ENCODE measurements around the gene HTRA3.

Gene HTRA3

DNA sequence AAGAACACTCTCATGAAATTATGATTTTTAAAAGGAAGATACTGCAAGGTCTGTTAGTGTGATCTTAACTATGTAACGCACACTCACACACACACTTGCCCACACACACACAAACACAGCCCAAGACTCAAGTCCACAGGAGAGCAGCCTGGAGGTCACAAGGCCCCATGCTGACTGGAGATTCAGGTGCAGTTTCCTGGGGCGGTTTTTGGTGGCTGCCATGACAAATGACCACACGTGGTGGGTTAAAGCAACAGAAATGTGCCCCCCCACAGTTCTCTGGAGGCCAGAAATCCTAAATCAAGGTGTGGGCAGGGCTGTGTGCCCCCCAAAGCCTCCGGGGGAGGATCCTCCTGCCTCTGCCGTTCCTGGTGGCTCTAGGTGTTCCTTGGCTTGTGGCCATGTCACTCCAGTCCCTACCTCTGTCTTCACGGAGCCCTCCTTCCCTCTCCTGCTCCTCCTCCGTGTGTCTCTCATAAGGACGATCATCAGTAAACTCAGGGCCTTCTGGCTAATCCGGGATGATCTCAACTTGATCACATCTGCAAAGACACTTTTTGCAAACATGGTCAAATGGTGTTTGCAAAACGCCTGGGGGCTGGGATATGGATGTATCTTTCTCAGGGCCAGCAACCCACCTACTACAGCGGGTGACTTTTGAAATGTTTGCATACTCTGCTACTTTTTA, 9.7 kb upstream of the HTRA3 start:
- no peak for DNase-seq (ENCODE audit: low read depth, low spot score)
- H3K27me3 ChIP-seq (ENCODE audit: insufficient read depth, insufficient read length) = no peaks in the 10 kb centered on the region
- H3K9me3 ChIP-seq (ENCODE audit: insufficient read depth, low read length) = no peaks in the 10 kb centered on the region
- H3K9ac ChIP-seq (ENCODE audit: insufficient read length, low read depth) = no peak overlapping the region
- no peaks in the 10 kb centered on the region for H3K36me3 ChIP-seq (ENCODE audit: insufficient read depth, insufficient read length, low read length)
- no peak for TF ChIP-seq SUZ12 (IDR thresholded peaks at IDR 0.05; ENCODE audit: extremely low read depth, insufficient read depth, insufficient read length)
- no peak for TF ChIP-seq YY1 (IDR thresholded peaks at IDR 0.05; ENCODE audit: insufficient read depth, insufficient read length)
- no peak for TF ChIP-seq ZNF274 (IDR thresholded peaks at IDR 0.05; ENCODE audit: low read depth, low read length)
- H3K4me1 ChIP-seq (ENCODE audit: insufficient read depth, insufficient read length) = peaks cover 30% of the 10 kb centered on the region
- H3K4me3 ChIP-seq (ENCODE audit: insufficient read length, low read depth) = no peak overlapping the region

DNA sequence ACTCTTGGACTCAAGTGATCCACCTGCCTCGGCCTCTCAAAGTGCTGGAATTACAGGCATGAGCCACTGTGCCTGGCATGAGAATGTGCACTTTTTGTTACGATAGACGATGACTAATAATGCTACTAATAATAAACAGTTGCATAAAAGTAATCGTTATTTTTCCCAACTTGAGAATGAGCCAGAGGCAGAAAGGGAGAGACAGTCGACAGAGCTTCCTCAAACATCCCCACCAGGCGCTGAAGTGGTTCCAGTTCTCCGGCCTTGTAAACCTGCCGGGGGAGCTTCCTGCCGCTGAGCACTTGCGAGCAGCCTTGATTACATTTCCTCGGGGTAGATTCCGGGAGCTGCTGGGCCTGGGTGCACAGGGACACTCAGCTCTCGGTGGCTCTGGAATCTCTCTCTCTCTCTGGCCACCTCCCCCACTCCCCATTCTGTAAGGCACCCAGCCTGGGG, 8.9 kb upstream of the HTRA3 start:
- Histone ChIP-seq H3K4me1 (ENCODE audit: insufficient read depth, insufficient read length) (peaks cover 33% of the 10 kb centered on the region), H3K9me3 (ENCODE audit: insufficient read depth, low read length) (no peaks in the 10 kb centered on the region), H3K27me3 (ENCODE audit: insufficient read depth, insufficient read length) (no peaks in the 10 kb centered on the region), H3K4me3 (ENCODE audit: insufficient read length, low read depth) (no peak overlapping the region), H3K9ac (ENCODE audit: insufficient read length, low read depth) (no peak overlapping the region), H3K36me3 (ENCODE audit: insufficient read depth, insufficient read length, low read length) (no peaks in the 10 kb centered on the region)
- TF ChIP-seq ZNF274 (IDR thresholded peaks at IDR 0.05; ENCODE audit: low read depth, low read length) (no peak), SUZ12 (IDR thresholded peaks at IDR 0.05; ENCODE audit: extremely low read depth, insufficient read depth, insufficient read length) (no peak)
- DNase-seq (ENCODE audit: low read depth, low spot score) = peak; percentile 47

DNA sequence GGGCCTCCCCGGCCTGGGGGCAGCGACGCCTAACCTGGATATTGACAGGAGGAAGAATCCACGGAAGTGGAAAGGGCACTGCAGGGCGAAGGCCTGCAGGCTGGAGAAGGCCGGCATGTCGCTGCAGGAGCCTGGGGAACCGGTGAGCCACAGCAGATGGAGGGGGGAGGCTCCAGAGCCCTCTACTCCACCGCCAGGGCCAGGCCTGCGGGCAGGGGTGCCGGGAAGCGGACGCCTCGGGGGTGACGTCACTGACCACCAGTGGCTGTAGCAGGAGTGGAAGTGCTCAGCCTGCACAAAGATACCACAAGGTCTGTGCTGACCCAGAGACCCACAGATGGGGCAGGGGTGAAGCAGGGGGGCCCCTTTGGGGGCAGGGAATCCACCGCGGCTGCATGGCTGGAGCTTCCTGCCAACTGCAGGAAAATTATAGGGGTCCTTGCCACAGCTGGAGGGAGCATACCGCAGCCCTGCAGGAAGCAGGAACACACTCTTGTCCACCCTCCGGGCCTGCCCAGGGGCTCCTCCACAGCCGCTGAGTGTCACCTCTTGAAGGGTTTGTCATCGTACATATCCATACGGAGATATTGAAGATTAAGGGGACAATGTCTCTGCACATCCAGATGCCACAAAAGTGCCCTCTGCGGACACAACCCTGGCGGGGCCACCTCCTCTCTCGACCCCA, 7.6 kb upstream of the HTRA3 start:
- Histone ChIP-seq H3K27me3 (ENCODE audit: insufficient read depth, insufficient read length) (no peaks in the 10 kb centered on the region), H3K36me3 (ENCODE audit: insufficient read depth, insufficient read length, low read length) (no peaks in the 10 kb centered on the region), H3K4me3 (ENCODE audit: insufficient read length, low read depth) (no peak overlapping the region), H3K4me1 (ENCODE audit: insufficient read depth, insufficient read length) (peaks cover 33% of the 10 kb centered on the region), H3K9me3 (ENCODE audit: insufficient read depth, low read length) (no peaks in the 10 kb centered on the region), H3K9ac (ENCODE audit: insufficient read length, low read depth) (peak overlapping the region; percentile 14)
- TF ChIP-seq YY1 (IDR thresholded peaks at IDR 0.05; ENCODE audit: insufficient read depth, insufficient read length) (no peak), ZNF274 (IDR thresholded peaks at IDR 0.05; ENCODE audit: low read depth, low read length) (no peak), SUZ12 (IDR thresholded peaks at IDR 0.05; ENCODE audit: extremely low read depth, insufficient read depth, insufficient read length) (no peak)
- no peak for DNase-seq (ENCODE audit: low read depth, low spot score)

DNA sequence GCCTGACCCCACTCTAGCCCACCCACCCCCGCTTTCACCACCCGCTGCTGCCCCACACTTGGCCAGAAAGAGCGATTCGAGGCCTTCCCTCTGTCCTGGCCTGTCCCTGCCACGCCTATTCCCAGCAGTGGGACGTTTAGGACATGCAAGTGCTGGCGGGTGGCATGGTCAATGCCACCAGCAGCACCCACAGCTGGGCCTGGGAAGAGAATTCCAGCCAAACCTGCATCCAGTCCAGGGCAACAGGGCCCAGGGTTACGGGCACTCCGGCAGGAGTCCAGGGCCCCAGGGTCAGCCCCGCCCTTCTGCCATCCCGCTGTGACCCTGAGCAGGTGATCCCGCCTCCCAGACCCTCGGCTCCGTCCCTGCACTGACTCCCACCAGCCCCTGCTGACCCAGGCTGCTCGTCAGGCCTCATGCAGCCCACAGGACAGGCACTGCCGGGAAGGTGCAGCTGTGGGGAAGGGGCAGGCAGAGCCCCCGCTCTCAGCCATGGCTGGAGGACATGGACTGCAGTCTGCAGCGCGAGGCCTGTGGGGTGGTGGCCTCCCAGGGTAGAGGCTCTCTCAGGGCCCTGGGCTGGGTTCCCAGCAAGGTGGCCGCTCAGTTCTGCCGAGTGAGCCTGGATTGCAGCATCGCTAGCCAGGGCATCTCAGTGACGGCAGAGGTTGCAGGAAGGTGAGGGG, 6.8 kb upstream of the HTRA3 start:
- H3K36me3 ChIP-seq (ENCODE audit: insufficient read depth, insufficient read length, low read length) = no peaks in the 10 kb centered on the region
- peak overlapping the region; percentile 29 for H3K9ac ChIP-seq (ENCODE audit: insufficient read length, low read depth)
- TF ChIP-seq SUZ12 (IDR thresholded peaks at IDR 0.05; ENCODE audit: extremely low read depth, insufficient read depth, insufficient read length) (no peak), ZNF274 (IDR thresholded peaks at IDR 0.05; ENCODE audit: low read depth, low read length) (no peak), YY1 (IDR thresholded peaks at IDR 0.05; ENCODE audit: insufficient read depth, insufficient read length) (no peak)
- H3K4me1 ChIP-seq (ENCODE audit: insufficient read depth, insufficient read length) = peaks cover 33% of the 10 kb centered on the region
- no peak overlapping the region for H3K4me3 ChIP-seq (ENCODE audit: insufficient read length, low read depth)
- no peaks in the 10 kb centered on the region for H3K27me3 ChIP-seq (ENCODE audit: insufficient read depth, insufficient read length)
- no peaks in the 10 kb centered on the region for H3K9me3 ChIP-seq (ENCODE audit: insufficient read depth, low read length)
- no peak for DNase-seq (ENCODE audit: low read depth, low spot score)

GRCh38 chr4:8263397-8263796, 6.2 kb upstream of the HTRA3 start:
- Histone ChIP-seq H3K4me3 (ENCODE audit: insufficient read length, low read depth) (no peak overlapping the region), H3K27me3 (ENCODE audit: insufficient read depth, insufficient read length) (no peaks in the 10 kb centered on the region), H3K36me3 (ENCODE audit: insufficient read depth, insufficient read length, low read length) (no peaks in the 10 kb centered on the region), H3K9me3 (ENCODE audit: insufficient read depth, low read length) (no peaks in the 10 kb centered on the region), H3K4me1 (ENCODE audit: insufficient read depth, insufficient read length) (peaks cover 33% of the 10 kb centered on the region), H3K9ac (ENCODE audit: insufficient read length, low read depth) (peak overlapping the region; percentile 29)
- DNase-seq (ENCODE audit: low read depth, low spot score) = no peak
- TF ChIP-seq SUZ12 (IDR thresholded peaks at IDR 0.05; ENCODE audit: extremely low read depth, insufficient read depth, insufficient read length) = no peak
- no peak for TF ChIP-seq YY1 (IDR thresholded peaks at IDR 0.05; ENCODE audit: insufficient read depth, insufficient read length)
- no peak for TF ChIP-seq ZNF274 (IDR thresholded peaks at IDR 0.05; ENCODE audit: low read depth, low read length)

DNA sequence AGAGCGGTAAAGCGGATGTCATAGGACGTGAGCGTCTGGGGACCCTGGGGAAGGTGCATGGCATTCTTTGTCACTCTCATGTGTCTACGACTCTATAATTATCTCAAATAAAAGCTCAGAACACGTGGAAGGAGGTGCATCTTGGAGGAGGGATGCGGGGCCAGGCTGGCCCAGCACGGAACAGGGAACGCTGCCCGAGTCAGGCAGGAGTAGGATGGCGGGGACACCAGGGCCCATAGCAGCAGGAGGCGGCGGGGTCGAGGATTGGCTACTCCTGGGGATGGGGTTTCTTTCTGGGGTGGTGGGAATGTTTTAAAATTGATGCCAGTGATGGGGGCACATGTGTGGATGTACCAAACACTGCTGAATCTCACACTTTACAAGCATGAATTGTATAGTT, 5.4 kb upstream of the HTRA3 start:
- TF ChIP-seq YY1 (IDR thresholded peaks at IDR 0.05; ENCODE audit: insufficient read depth, insufficient read length) (no peak), ZNF274 (IDR thresholded peaks at IDR 0.05; ENCODE audit: low read depth, low read length) (no peak), SUZ12 (IDR thresholded peaks at IDR 0.05; ENCODE audit: extremely low read depth, insufficient read depth, insufficient read length) (no peak)
- H3K9ac ChIP-seq (ENCODE audit: insufficient read length, low read depth) = no peak overlapping the region
- H3K27me3 ChIP-seq (ENCODE audit: insufficient read depth, insufficient read length) = peaks cover 4% of the 10 kb centered on the region
- no peak overlapping the region for H3K4me3 ChIP-seq (ENCODE audit: insufficient read length, low read depth)
- H3K4me1 ChIP-seq (ENCODE audit: insufficient read depth, insufficient read length) = peaks cover 31% of the 10 kb centered on the region
- DNase-seq (ENCODE audit: low read depth, low spot score) = no peak
- no peaks in the 10 kb centered on the region for H3K9me3 ChIP-seq (ENCODE audit: insufficient read depth, low read length)
- H3K36me3 ChIP-seq (ENCODE audit: insufficient read depth, insufficient read length, low read length) = no peaks in the 10 kb centered on the region

All from NT2/D1 (cell line).